HG03045 (cell line): ENCODE data around the gene CENPW.

Source experiments
- ATAC-seq: cut with Tn5 transposase; IDR thresholded peaks from one replicate; pipeline ENCODE4 v1.9.1; 2021; ENCODE audit warnings: mild to moderate bottlenecking, moderate library complexity; ENCODE audit not compliant: unreplicated experiment

CENPW gene

GRCh38 chr6:126372626-126373025, 32.7 kb downstream of the CENPW start:
- ATAC-seq = no peak

GRCh38 chr6:126373344-126373743, 33.4 kb downstream of the CENPW start:
- ATAC-seq = no peak

- ATAC-seq = no peak
These were observed 34.5 kb downstream of the CENPW start for GRCh38 chr6:126374372-126374771.

GRCh38 chr6:126376682-126377081, 36.8 kb downstream of the CENPW start:
- no peak for ATAC-seq

- no peak for ATAC-seq
These were observed 37.8 kb downstream of the CENPW start for GRCh38 chr6:126377594-126378153.

GRCh38 chr6:126380072-126380583, 40.2 kb downstream of the CENPW start:
- ATAC-seq = no peak

- no peak for ATAC-seq
These were observed 41.6 kb downstream of the CENPW start for GRCh38 chr6:126381498-126381897.

GRCh38 chr6:126383203-126383602, 43.3 kb downstream of the CENPW start:
- ATAC-seq = no peak

GRCh38 chr6:126385536-126385935, 45.6 kb downstream of the CENPW start:
- ATAC-seq = no peak

- ATAC-seq = no peak
These were observed 48.2 kb downstream of the CENPW start for GRCh38 chr6:126388104-126388598.

GRCh38 chr6:126396131-126396530, 56.2 kb downstream of the CENPW start:
- no peak for ATAC-seq
